ENCODE measurements around the gene HDAC11.

Gene HDAC11

DNA sequence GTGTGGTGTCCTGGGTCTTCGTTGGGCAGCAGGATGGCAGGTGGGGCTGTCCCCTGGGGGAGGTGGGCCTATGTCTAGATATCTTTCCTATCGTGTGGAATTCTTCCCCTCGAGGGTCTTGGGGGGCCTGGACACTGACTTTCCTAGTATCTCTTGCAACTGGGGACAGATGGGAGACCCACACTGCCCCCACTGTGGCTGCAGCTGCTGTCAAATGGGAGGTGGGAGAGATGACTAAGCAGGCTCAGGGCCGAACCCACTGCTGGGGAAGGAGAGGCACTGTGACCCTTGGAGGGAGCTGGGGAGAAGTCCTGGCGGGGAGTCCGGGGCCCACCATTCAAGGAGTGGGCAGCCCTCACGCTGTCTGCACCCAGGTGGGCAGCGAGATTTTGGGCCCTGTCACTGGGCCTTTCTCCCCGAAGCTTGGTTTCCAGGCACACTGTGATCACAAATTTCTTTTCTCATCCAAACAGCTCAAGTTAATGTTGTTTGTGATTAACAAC is 65.9 kb downstream of the HDAC11 start:
- no peak for DNase-seq

DNA sequence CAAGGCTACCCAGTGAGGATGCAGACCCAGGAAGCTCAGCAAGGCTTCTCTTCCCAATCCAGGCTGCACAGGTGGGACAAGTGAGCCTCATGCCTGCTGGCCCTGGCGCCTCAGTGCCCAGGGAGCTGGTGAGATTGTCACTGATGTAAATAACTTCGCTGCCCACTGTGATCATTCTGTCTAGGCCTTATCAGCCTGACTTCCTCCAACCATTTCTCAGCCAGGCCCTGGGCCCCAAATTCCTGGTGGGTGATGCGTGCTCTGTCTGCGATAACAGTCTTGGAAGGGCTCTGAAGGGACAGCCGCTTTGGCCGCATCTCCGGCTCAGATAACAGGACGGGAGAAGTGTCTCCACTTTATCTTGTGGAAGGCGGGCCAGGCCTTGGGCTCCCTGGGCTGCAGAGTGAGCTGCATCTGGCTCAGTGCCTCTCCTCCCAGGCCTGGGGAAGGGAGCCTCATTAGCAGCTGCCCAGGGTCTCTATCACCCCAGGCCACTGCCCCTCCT is 66.6 kb downstream of the HDAC11 start:
- DNase-seq: no peak

DNA sequence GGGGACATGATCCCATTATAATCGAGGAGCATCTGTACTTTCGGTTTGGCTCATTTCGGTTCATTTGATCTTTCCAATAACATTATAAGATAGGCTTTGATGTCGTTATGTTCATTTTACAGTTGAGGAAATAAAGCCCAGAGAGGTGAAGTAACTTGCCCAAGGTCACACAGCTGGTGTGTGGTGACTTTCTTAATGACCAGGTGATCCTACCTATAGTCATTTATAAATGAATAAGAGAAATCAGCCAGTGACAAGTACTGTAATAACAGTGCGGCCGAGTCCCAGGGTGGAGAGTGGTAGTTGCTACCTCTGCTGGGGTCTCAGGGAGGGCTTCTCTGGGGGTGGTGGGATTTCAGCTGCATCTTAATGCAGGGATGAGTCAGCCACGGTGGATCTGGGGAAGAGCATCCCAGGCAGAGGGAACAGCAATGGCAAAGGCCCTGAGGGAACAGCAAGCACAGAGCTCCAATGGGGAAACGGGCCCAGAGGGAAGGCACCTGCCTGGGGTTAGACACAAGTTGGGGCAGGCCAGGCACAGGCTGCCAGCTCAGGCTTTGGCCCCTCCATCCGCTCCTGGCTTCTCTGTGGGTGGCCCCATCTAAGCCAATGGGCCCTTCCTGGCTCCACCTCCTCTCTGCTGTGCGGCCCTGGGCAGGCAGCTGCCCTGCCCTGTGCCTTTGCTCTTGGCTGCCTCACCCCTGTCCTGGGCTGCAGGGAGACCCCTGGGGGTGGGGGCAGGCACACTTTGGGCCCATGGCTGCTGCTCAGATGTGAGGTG is 67.7 kb downstream of the HDAC11 start:
- DNase-seq: no peak

DNA sequence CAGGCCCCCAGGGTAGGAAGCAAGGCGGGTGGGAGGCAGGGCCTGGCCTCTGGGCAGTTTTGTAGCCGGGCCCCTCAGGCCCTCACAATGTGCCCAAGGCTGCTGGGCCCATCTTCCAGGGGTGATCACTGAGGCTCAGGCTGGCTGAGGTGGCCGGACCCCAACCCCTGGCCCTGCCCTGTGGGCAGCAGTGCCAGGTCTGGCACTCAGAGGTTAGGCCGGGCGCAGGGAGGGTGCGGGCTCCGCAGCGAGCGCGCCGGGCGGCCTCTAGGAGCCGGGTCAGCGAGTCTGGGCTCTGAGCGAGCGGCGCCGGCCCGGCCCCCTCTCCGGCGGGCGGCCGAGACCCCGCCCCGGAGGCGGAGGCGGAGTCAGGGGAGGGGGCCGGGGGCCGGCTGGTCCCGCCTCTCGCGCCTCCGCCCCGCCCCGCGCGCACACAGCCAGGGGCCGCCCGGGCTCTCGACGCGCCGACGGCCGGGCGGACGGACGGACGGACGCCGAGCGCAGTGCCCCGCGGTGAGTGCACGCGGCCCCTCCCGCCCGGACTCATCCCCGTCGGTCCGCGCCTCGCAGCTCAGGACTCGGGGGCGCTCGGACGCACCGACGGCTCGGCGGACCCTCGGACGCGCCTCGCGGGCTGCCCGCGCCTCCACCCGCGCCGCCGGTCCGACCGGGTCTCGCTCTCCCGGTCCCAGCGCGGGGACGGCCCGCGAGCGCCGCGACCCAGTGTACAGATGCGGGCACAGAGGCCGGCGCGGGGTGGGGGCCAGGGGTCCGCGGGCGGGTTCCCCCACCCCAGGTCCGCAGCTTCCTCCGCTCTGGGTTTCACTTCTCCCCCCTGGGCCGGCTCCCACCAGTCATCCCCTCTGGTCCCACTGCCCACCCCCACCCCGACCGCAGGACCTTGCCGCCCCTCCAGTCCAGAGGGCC is 68.9 kb downstream of the HDAC11 start, which contains the start of gene FBLN2:
Gene FBLN2, plus strand, starts transcription at position 430 of the 927 bp plus-strand sequence. CDS start 21,231 bp downstream, outside the sequence.
- peak; percentile 23 for DNase-seq

DNA sequence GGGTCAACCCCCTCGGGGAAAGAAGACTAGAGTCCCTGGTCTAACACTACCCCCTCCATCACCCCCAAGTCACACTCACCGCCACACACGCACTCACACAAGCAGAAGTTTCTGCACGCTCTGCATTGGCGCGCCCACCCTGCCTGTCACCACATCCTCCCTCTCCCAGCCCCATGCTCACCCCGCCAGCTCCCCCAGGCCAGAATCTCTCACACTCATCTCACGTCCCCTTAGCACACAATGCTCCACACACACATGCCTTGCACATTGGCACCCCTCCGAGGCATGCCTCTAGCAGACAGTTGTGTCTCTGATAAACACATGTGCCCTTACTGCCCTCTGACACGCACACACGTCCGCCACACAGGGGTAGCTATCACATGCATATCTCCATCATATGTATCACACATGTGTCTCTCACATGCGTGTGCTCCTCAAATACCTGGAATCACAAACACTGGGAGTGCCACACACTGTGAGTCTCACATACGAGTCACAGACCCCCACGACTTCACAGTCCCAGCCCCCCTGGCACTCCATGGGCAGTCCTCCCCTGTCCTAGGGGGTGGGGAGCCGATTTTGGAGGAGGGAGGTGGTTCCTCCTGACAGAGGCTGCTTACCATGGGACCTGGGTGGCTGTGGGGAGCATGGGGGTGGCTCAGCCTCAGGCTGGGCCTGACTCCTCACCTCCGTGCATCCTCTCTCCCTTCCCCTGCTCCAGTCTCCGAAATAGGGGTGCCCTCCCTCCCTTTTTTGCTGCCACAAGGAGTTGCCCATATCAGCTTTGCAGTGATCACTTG is 69.7 kb downstream of the HDAC11 start:
- DNase-seq: no peak

DNA sequence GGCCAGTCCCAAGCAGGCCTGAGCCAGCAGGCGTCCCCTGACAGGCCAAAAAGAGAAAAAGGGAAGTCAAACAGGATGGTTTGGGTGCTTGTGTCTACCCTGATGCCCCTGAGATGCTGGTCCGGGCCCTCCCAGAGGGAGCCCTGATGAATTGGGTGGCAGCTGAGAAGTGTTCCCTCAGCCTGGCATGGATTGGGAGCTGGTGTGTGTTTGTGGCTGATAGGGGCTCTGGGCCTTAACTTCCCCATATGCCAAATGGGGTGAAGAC is 70.3 kb downstream of the HDAC11 start:
- DNase-seq: no peak

DNA sequence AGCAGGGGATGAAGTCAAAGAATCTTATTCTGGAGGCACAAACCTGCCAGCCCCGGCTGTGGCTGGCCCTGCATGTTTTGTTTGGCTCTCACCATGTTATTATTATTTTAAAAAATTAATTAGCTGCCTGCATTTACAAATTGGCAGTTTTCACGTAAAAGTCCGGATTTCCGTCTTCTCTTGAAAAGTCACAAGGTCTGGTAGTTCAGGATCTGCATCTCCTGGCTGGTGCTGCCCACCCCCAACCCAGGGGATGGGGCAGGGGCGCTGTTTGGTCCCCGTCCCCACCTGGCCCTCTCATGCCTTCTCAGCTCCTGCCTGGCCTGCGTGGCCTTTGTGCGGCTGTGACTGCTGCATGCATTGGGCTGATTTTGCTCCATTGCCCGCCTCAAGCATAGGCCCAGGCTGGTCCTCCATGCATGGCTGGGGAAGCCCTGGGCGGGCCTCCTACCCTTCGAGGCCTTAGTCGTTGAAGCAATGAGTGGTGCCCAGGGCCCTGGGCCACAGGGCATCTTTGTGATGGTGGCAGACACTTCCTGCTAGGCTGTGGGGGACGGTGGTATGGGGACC is 70.8 kb downstream of the HDAC11 start:
- DNase-seq: no peak

DNA sequence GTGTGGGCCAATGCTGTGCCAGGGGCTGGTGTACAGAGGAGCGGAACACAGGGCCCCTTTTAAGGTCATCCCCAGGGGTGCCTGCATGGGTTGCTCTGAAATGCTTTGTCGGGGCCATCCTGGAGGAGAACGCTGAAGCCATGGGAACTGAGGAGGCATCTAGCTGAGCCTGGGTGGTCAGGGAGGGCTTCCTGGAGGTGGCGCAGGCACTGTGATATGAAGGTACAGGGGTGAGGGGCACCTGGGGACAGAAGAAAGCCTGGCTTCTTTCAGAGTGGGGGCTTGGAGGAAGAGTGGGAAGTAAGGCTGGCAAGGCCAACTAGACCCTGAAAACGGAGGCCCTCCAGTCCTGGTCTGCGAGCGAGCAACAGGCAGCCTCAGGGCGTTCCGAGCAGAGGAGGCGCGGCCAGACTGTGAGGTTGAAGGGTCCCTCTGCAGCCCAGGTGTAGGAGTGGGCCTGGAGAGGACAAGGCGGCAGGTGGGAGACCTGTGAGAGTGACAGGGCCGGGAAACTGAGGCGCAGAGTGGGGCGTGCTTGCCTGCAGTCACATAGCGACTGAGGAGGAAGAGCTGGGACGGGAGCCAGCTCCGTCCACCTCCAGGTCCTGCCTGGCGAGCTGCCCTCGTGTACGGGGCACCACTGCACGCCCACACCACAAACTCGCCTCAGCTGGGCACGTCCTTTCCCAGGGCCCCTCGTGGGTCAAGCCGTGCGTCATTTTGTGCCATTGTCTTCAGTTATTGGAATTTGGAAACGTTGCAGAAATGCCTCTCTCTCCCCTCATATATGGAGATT is 72.9 kb downstream of the HDAC11 start:
- no peak for DNase-seq

DNA sequence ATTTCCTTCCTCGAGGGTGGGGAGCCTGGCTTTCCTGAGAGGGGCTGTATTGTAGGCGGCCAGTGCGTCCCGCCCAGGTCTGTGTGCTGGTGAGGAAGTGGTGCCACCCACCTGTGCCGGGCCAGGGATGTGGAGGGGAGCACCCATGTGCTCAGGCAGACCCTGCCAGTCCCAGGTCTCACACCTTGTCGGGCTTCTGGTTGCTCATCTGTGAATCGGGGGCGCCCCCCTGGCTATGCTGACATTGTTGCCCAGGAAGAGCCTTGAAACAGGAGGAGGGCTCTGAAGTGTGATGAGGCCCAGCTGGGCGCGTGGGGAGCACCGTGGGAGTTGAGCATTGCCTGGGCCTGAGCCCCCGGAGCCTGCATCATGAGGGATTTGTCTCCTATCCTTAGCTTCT is 73.6 kb downstream of the HDAC11 start:
- DNase-seq: no peak

DNA sequence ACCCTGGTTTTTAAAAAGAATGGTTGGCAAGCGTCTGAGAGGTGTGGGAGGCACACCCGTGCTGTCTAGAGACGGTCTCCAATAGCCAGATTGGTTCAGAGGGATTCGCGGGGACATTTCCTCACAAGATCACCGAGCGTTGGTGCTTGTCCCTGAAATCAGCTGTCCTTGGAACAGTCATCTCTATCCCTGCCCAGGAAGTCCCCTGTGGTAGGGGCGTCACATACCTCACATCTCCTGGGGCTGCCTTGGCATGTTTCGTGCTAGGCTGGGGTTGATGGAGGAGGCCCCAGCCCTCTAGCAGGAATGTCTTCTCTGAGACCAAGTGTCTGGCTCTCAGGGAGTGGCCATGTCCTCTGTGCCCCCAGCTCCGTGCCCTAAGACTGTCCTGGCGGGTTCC is 75.6 kb downstream of the HDAC11 start:
- DNase-seq: no peak

Measured in effector CD8-positive, alpha-beta T cell (primary cell).